ENCODE data around the gene MGRN1. TPM values are rescaled to one million over a fixed set of nuclear protein-coding genes. Genes with fewer than 3 reads are reported as not detected.
A peak's percentile ranks its signal among the peaks of the same experiment; 100 is the strongest.

MGRN1 gene
- total RNA-seq, 2 donors from 2014 or later: 66.9 to 71.4 TPM

DNA sequence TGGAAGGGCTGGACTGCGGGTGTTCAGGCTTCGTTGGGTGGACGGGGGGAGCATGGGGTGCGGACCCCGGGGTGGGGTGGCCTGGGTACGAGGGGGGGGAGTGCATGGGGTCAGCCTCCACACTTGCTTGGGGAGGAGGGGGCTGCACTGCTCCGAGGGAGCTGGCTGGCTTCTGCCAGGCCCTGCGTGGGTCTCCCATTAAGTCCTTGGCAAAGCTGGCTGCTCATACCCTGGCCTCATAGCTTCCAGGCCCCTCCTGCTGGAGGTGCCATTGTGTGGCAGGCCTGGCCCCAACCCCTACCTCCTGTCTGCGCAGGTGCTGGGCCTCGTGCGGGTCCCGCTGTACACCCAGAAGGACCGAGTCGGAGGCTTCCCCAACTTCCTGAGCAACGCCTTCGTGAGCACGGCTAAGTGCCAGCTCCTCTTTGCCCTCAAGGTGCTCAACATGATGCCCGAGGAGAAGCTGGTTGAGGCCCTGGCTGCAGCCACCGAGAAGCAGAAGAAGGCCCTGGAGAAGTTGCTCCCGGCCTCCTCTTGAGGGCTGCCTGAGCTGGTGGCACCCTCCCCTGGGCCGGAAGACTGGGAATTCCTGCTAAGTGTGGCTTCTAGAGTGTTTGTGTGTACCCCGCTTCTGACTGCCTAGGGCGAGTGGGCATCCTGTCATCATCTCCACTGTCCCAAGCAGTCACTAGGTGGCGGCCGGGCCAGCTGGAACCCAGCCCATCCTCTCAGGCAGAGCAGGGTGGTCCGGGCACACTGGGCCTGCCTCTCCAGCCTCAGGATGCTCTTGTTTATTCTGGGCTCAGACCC lies 70.2 kb downstream of the MGRN1 start:
- H3K27me3 Mint-ChIP-seq (ENCODE audit: insufficient read depth): no peaks in the 10 kb centered on the region

DNA sequence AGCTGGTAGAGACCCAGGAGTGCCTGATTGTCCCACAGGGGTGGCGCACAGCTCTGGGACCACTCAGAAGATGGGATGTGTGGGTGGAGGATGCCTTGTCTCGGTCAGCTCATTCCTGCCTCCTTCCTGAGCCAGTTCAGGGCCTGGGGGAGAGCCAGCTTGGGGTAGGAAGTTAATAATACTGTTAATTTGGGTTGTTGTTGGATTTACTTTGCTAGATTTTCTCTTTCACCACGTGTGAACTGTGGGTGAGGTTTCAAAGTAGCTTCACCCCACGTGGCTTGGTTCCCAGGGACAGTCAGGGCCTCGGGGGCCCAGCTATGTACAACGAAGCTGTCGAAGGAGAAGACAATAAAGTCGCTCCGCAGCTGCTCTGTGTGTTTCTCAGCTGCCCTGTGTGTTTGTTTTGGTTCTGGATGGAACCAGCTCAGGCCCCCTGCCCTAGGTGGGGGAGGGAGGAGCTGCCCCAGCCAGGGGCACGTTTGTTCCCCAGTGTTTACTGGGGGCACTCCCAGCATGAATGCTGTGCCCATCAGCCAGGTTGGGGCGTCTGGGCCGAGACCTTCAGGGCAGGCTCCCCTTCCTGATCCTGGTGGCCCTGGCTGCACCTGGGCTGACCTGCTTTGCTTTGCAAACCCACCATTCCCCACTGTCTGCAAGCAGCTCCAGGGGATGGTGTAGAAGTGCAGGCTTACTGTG lies 71.0 kb downstream of the MGRN1 start:
- no peak overlapping the region for H3K27ac Mint-ChIP-seq
- no peaks in the 10 kb centered on the region for H3K4me1 ChIP-seq (ENCODE audit: control insufficient read depth, insufficient read depth, low read length)
- no peak for DNase-seq
- H3K36me3 ChIP-seq (ENCODE audit: control insufficient read depth, insufficient read depth, low read length): peaks cover 36% of the 10 kb centered on the region
- peaks cover 19% of the 10 kb centered on the region for H3K36me3 Mint-ChIP-seq (ENCODE audit: low read depth)
- peak overlapping the region; percentile 67 for H3K4me3 Mint-ChIP-seq
- H3K4me3 ChIP-seq (ENCODE audit: low read length): no peak overlapping the region
- no peaks in the 10 kb centered on the region for H3K9me3 ChIP-seq (ENCODE audit: control insufficient read depth, low read length)
- H3K27me3 Mint-ChIP-seq (ENCODE audit: insufficient read depth): no peaks in the 10 kb centered on the region
- peaks cover 4% of the 10 kb centered on the region for H3K4me1 Mint-ChIP-seq
- no peak overlapping the region for H3K9ac ChIP-seq (ENCODE audit: extremely low read depth, low read length, poor library complexity, severe bottlenecking)
- H3K9me3 Mint-ChIP-seq: no peaks in the 10 kb centered on the region
- WGBS, 2 experiments (ENCODE audit: insufficient coverage in 1 of 2, insufficient read length in 1 of 2): 92 to 94% methylated on average over 7 to 12 of the region's 12 CpGs
- TF ChIP-seq, protein P1, sequence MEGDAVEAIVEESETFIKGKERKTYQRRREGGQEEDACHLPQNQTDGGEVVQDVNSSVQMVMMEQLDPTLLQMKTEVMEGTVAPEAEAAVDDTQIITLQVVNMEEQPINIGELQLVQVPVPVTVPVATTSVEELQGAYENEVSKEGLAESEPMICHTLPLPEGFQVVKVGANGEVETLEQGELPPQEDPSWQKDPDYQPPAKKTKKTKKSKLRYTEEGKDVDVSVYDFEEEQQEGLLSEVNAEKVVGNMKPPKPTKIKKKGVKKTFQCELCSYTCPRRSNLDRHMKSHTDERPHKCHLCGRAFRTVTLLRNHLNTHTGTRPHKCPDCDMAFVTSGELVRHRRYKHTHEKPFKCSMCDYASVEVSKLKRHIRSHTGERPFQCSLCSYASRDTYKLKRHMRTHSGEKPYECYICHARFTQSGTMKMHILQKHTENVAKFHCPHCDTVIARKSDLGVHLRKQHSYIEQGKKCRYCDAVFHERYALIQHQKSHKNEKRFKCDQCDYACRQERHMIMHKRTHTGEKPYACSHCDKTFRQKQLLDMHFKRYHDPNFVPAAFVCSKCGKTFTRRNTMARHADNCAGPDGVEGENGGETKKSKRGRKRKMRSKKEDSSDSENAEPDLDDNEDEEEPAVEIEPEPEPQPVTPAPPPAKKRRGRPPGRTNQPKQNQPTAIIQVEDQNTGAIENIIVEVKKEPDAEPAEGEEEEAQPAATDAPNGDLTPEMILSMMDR (conservative IDR thresholded peaks at IDR 0.05): no peak
- H3K27ac ChIP-seq (ENCODE audit: low read depth, low read length): no peak overlapping the region
- no peaks in the 10 kb centered on the region for H3K27me3 ChIP-seq (ENCODE audit: control insufficient read depth, insufficient read depth, low read length, poor library complexity, severe bottlenecking)

More for the DNA sequence above, 70.2 kb downstream of the MGRN1 start:
- Mint-ChIP-seq H3K27ac (peak overlapping the region; percentile 76), H3K4me3 (peak overlapping the region; percentile 67), H3K9me3 (no peaks in the 10 kb centered on the region), H3K36me3 (ENCODE audit: low read depth) (peaks cover 14% of the 10 kb centered on the region), H3K4me1 (peaks cover 4% of the 10 kb centered on the region)
- H3K27me3 ChIP-seq (ENCODE audit: control insufficient read depth, insufficient read depth, low read length, poor library complexity, severe bottlenecking): no peaks in the 10 kb centered on the region
- DNase-seq: peak; percentile 67
- no peaks in the 10 kb centered on the region for H3K9me3 ChIP-seq (ENCODE audit: control insufficient read depth, low read length)
- peaks cover 33% of the 10 kb centered on the region for H3K36me3 ChIP-seq (ENCODE audit: control insufficient read depth, insufficient read depth, low read length)
- no peaks in the 10 kb centered on the region for H3K4me1 ChIP-seq (ENCODE audit: control insufficient read depth, insufficient read depth, low read length)
- peak overlapping the region; percentile 79 for H3K4me3 ChIP-seq (ENCODE audit: low read length)
- peak overlapping the region; percentile 75 for H3K9ac ChIP-seq (ENCODE audit: extremely low read depth, low read length, poor library complexity, severe bottlenecking)
- TF ChIP-seq, protein P1 (conservative IDR thresholded peaks at IDR 0.05): peak; percentile 48
- H3K27ac ChIP-seq (ENCODE audit: low read depth, low read length): no peak overlapping the region
- WGBS, 2 experiments (ENCODE audit: insufficient coverage in 1 of 2, insufficient read length in 1 of 2): 83 to 93% methylated on average over 15 to 26 of the region's 26 CpGs

DNA sequence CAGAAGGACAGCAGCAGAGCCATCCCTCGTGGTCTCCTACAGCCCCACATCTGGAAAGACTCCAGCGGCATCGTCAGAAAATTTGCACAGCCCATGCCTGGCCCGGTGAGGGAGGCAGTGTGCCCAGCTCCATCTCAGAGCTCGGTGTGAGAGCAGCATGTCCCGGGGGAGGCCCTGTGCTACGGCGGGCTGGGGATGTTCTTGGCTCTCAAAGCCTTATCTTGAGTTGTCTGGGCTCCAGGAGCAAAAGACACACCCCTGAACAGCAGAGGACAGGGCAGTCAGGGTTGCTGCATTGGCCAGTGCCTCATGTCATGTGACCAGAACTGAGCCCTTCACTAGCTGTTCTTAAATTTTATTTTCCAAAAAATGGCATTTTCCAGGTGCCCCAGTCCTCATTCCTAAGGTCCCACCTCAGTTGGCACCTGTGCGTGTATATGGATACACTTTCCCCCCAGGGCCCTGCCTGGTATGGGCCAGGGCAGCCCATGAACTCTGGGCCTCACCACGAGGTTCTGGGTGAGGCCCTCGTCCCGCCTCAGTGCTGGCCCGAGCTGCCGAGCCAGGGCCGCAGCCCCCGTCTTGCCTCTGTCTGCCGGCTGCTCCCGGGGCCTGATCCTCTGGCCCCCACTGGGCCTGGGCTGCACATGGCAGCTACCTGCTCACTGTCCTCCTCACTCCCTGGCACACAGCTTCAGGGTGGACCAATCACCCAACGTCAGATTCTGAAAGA lies 71.7 kb downstream of the MGRN1 start:
- H3K4me1 ChIP-seq (ENCODE audit: control insufficient read depth, insufficient read depth, low read length): no peaks in the 10 kb centered on the region
- no peak overlapping the region for H3K27ac Mint-ChIP-seq
- WGBS, 2 experiments (ENCODE audit: insufficient coverage in 1 of 2, insufficient read length in 1 of 2): 95% methylated on average over 16 to 19 of the region's 19 CpGs

More for the DNA sequence above, 71.7 kb downstream of the MGRN1 start:
- peaks cover 39% of the 10 kb centered on the region for H3K36me3 ChIP-seq (ENCODE audit: control insufficient read depth, insufficient read depth, low read length)
- Mint-ChIP-seq H3K36me3 (ENCODE audit: low read depth) (peaks cover 19% of the 10 kb centered on the region), H3K4me3 (no peak overlapping the region), H3K27me3 (ENCODE audit: insufficient read depth) (no peaks in the 10 kb centered on the region), H3K4me1 (peaks cover 4% of the 10 kb centered on the region), H3K9me3 (no peaks in the 10 kb centered on the region)
- peak; percentile 44 for DNase-seq
- H3K27me3 ChIP-seq (ENCODE audit: control insufficient read depth, insufficient read depth, low read length, poor library complexity, severe bottlenecking): no peaks in the 10 kb centered on the region
- no peak overlapping the region for H3K27ac ChIP-seq (ENCODE audit: low read depth, low read length)
- H3K4me3 ChIP-seq (ENCODE audit: low read length): no peak overlapping the region
- TF ChIP-seq, protein P1 (conservative IDR thresholded peaks at IDR 0.05): no peak
- H3K9me3 ChIP-seq (ENCODE audit: control insufficient read depth, low read length): no peaks in the 10 kb centered on the region
- H3K9ac ChIP-seq (ENCODE audit: extremely low read depth, low read length, poor library complexity, severe bottlenecking): no peak overlapping the region
